HG02642 (cell line): ENCODE measurements around the gene SERPINB3.
"Not testable (repeated sequence)": the region's sequence is repeated elsewhere in the genome, so short reads cannot be mapped to it uniquely, and the experiment has no call there.

Source experiments
- ATAC-seq: cut with Tn5 transposase; IDR thresholded peaks from one replicate; pipeline ENCODE4 v1.9.1; 2021; ENCODE audit warnings: mild to moderate bottlenecking; ENCODE audit not compliant: unreplicated experiment, poor library complexity

Gene SERPINB3

GRCh38 chr18:63661750-63662149 is at the start of gene SERPINB3:
TSS of gene SERPINB3 (minus strand) at chr18:63661893. CDS start at chr18:63661216, 677 bp downstream.
- not testable (repeated sequence) for ATAC-seq

DNA sequence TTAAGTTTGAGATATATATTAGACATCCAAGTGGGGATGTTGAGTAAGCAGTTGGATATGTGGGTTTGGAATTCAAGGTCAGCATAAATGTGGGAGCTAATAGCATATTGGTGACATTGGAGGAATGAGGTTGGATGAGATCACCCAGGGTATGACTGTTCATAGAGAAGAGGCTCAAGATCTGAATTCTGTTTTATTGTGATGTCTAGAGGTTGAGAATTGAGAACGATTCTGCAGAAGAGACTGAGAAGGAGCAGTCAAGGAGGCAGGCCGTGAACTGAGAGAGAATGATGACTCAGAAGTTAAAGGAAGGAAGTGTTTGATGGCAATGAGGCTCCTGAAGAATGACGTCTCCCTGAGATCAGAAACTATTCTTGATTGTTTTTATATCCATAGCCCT is 47.0 kb upstream of the SERPINB3 start:
- ATAC-seq = no peak

- ATAC-seq = no peak
These were observed 46.1 kb upstream of the SERPINB3 start for GRCh38 chr18:63707816-63708215.

DNA sequence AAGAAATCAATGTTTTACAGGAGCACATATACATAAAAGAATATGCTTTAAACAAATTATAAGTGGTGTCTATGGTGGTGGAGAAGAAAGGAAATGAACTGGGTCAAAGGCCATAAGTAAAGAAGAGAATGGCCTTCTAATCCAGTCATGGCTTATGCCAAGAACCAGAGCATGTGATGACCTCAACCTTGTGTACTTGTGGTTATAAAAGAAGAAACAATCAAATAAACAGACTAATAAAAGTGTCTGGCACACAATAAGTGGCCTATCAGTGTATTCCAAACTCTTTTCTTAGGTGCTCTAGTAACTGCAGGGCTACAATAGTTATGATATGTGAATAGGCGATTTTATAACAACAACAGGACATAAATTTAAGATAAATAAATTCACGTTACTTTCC is 43.7 kb upstream of the SERPINB3 start:
- ATAC-seq = no peak

DNA sequence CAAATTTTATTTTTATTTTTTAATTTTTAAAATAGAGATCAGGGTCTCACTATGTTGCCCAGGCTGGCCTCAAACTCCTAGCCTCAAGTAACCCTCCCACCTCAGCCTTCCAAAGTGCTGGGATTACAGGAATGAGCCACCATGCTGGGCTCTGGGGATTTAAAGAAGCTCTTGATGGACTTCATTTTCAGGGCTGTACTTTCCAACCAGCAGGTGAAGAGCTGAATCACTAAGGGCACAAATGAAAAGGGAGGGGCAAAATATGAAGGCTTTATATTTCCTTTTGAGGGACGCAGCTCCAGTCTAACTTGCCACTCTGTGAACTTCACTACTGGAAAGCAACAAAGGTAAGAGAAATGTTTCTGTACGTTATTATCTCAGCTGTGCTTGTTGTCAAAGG is 41.0 kb upstream of the SERPINB3 start, which contains the start of gene SERPINB11:
Gene SERPINB11, plus strand, starts transcription at position 301 of the 400 bp plus-strand sequence. CDS start 7,234 bp downstream, outside the sequence.
- no peak for ATAC-seq

DNA sequence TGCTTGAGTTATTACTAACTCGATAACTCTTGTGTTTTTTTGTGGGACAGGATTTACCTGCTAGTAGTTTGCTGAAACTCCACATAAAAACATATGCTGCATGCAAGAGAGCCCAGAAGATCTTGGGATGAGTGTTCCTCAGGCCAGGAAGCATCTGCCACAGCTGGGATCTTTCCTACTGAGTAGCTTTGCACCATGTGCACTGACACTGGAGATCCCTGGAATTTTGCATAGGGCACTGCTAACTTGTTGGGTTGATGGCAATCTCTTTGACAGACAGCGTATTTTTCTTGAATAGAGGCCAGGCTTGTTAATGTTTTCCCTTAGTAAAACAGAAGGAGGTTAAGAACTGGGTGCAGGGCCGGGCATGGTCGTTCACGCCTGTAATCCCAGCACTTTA is 40.3 kb upstream of the SERPINB3 start:
- no peak for ATAC-seq

- ATAC-seq = no peak
These were observed 38.8 kb upstream of the SERPINB3 start for GRCh38 chr18:63700501-63700900.

DNA sequence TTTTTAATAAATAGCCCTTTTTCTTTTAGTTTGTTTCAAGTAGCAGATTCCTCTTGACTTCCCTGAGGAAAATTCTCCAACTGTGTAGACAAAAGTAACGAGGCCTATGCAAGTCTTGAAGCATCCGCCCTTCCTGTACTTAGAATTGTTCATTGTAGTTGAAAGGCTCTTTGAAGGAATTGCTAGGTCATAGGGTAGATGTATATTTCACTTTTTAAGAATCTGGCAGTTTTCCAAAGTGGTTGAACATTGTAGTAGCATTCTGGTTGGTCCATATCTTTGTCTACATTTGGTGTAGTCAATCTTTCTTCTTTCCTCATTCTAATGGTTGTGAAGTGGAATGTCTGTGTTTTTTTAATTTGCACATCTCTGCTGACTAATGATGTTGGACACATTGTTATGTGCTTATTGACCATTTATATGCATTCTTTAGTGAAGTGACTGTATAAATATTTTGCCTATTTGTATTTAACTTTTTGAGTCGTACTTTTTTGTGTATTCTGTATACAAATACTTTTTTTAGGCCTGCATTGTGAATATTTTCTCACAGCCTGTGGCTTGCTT is 35.5 kb upstream of the SERPINB3 start:
- ATAC-seq = no peak

GRCh38 chr18:63689064-63689463 is 27.4 kb upstream of the SERPINB3 start:
- no peak for ATAC-seq

DNA sequence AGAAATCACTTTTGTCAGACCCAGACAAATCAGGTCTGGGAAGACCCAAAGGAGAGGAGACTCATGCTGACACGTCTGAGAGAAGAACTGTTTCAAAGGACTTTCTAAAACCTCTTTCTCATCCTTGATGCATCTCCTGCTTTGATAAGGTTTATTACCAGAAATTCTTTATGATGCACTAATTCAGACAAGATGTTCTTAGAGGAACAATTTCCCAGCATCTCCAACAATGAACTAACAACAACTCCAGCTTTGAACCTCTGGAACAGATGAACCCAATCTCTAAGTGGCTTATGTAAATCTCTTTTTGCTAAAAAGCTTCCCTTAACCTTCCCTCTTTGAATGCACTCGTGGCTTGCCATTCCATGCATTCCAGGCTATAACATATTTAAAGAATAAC is 25.2 kb upstream of the SERPINB3 start:
- ATAC-seq = no peak

DNA sequence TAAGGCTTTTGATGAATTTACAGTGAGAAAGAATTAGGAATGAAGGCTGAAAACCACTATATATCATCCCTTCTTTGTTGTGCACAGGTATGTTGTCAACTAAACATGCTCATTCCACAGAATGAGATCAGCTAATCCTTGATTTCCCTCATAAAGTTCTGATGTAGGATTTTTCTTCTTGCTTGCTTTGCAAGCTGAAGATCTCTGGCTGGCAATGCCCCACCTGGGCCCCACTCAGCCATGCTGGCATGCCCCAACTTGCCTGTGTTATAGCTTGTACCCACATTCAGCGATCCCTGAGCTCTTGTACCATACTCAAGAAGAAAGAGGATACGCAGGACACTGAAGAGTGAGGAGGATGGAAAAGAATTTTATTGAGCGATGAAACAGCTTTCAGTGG is 23.0 kb upstream of the SERPINB3 start:
- no peak for ATAC-seq

- ATAC-seq = no peak
These were observed 22.2 kb upstream of the SERPINB3 start for GRCh38 chr18:63683890-63684289.

GRCh38 chr18:63683152-63683551 is 21.5 kb upstream of the SERPINB3 start:
- no peak for ATAC-seq

DNA sequence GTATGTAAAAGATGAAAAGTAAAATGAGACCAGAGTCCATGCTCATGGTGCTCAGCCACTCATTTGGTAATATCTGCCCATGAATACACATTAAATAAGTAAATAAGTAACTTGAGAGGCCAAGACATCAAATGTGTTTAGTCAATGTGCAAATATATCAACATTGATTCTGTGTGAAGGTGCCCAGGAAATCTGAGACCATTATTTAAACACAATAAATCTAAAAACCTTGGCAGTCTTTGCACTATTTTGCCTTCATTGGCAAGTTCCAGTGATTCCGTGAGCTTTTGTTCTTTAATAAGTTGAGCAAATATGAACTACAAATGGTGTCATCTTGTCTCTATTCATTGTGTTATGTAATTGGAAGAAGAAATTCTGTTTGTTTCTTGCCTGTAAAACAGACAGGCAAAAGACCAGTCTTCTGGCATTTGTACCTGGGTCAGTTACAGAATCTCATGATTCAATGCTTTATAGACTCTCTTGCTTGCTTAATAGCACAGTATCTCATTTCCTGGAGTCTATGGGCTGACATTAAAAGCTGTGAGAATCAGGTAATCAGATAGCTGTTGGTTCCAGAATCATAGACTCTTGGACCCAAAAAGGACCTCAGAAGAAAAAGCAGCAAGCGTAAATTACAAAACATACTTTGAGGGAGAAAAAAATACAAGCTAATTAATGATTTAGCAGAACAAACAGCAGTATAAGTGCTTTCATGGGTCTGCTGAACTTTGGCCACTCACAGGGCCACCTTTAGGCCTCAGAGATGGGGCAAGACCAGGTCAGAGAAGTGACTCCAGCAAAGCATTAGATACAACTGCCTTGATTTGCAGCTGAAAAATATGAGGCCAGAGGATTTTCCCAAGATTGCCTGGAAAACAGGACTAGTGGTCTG is 20.0 kb upstream of the SERPINB3 start:
- no peak for ATAC-seq

DNA sequence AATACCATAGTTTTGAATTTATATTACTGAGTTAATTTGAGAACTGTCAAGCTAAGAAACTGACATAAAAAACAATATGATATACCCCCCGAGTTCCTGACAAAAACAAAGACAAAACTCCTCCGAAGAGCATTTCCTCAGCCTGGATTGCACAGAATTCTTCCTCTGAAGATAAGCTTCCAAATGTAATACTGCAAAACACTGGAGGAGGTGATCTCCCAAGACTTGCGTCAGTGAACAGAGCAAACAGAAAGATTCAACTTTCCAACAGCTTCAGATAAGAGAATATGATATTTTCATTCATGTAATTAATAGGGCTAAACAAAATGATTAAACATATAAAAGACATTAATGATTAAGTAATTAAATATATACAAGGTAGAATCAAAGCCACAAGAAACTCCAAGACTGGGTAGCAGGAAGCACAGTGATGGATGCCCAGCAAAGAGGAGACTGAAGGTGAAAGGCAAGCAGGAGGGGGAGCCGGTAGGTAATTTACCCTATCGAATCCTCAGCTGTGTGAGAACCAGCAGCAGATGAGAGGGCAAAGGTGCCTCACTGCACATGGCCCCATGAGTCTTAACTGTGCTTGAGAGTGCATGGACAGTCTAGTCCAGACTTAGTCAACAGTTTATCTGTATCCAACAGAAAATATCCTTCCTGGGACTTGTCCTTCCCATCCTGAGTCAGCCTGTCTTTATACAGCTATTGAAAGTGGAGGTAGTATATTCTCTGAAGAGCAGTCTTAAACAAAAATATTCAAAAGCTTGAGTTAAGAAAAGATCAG is 18.3 kb upstream of the SERPINB3 start:
- no peak for ATAC-seq

GRCh38 chr18:63677500-63678225 is 16.0 kb upstream of the SERPINB3 start:
- no peak for ATAC-seq

GRCh38 chr18:63676526-63677323 is 15.0 kb upstream of the SERPINB3 start:
- peak; percentile 76 for ATAC-seq

DNA sequence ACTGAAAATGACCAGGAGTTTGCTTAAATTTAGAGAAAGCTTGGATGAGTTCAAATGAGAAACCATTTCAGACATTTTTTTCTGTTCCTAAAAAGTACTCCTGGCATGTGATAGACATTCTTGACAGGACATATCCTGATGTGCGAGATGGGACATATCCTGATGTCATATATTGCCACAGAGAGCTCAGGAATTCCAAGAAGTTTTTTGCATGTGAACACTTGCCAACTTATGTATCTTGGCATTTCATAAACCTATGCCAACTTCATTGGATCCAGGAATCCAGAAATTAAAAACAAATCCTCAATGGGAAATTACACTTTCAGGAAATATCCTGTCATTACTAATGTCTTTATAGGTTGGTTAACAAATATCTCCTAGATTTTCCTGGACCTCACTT is 2.9 kb upstream of the SERPINB3 start:
- no peak for ATAC-seq

DNA sequence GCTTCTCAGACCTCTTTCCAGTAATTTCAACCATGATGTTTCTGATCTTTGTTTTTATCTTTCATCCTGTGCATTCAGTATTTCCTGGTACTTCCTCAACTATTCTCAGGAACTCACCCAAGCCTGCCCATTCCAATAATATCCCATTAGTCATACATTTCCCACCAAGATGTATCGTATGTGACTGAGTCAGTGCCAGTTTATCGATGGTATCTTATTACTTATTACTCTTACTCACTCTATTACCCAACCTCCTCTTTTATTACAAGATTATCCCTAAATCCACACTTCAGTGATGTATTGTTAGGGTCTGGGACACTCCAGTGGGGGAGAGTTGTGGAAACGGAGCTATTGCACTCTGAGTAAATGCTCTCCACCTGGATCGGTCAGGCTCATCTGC is 2.8 kb downstream of the SERPINB3 start:
- ATAC-seq = not testable (repeated sequence)
